Stimulated activated CD8-positive, alpha-beta memory T cell treated with anti-CD3 and anti-CD28 coated beads, Interleukin-15, amount 100 ng/mL, for 1 hour (primary cell): ENCODE results near the gene CASZ1.

Experiments
- DNase-seq: peaks from one replicate; pipeline ENCODE4 v3.0.0-alpha.2; 2020; ENCODE audit warnings: low read depth

Gene CASZ1

GRCh38 chr1:10773851-10774614 lies 22.4 kb downstream of the CASZ1 start:
- no peak for DNase-seq

GRCh38 chr1:10773376-10773775 lies 23.1 kb downstream of the CASZ1 start:
- no peak for DNase-seq

GRCh38 chr1:10772711-10773110 lies 23.7 kb downstream of the CASZ1 start:
- DNase-seq: no peak

- DNase-seq: no peak
These were observed 24.7 kb downstream of the CASZ1 start for GRCh38 chr1:10771789-10772188.

GRCh38 chr1:10768552-10768951 lies 27.9 kb downstream of the CASZ1 start:
- DNase-seq: no peak

- DNase-seq: no peak
These were observed 29.2 kb downstream of the CASZ1 start for GRCh38 chr1:10767282-10767681.

GRCh38 chr1:10765734-10766478 lies 30.5 kb downstream of the CASZ1 start:
- no peak for DNase-seq

- DNase-seq: no peak
These were observed 31.1 kb downstream of the CASZ1 start for GRCh38 chr1:10765304-10765703.

GRCh38 chr1:10764296-10764798 lies 32.1 kb downstream of the CASZ1 start:
- DNase-seq: no peak

- no peak for DNase-seq
These were observed 33.6 kb downstream of the CASZ1 start for GRCh38 chr1:10762875-10763274.

- DNase-seq: no peak
These were observed 34.3 kb downstream of the CASZ1 start for GRCh38 chr1:10762153-10762523.

GRCh38 chr1:10761503-10762152 lies 34.8 kb downstream of the CASZ1 start:
- DNase-seq: no peak

- no peak for DNase-seq
These were observed 35.6 kb downstream of the CASZ1 start for GRCh38 chr1:10760566-10761502.

- DNase-seq: no peak
These were observed 36.8 kb downstream of the CASZ1 start for GRCh38 chr1:10759413-10760200.

- DNase-seq: no peak
These were observed 39.6 kb downstream of the CASZ1 start for GRCh38 chr1:10756842-10757241.

- peak; percentile 13 for DNase-seq
These were observed 40.4 kb downstream of the CASZ1 start for GRCh38 chr1:10755970-10756521.

GRCh38 chr1:10754568-10755329 lies 41.7 kb downstream of the CASZ1 start:
- no peak for DNase-seq

- DNase-seq: no peak
These were observed 43.1 kb downstream of the CASZ1 start for GRCh38 chr1:10753299-10753698.

GRCh38 chr1:10751561-10752085 lies 44.8 kb downstream of the CASZ1 start:
- DNase-seq: no peak

GRCh38 chr1:10751160-10751559 lies 45.3 kb downstream of the CASZ1 start:
- DNase-seq: no peak
